ENCODE data around the gene DCLK1. TPM values are rescaled to one million over a fixed set of nuclear protein-coding genes. Genes with fewer than 3 reads are reported as not detected.

DCLK1 gene
- total RNA-seq, 1 donor from 2014 or later = 22.6 TPM

DNA sequence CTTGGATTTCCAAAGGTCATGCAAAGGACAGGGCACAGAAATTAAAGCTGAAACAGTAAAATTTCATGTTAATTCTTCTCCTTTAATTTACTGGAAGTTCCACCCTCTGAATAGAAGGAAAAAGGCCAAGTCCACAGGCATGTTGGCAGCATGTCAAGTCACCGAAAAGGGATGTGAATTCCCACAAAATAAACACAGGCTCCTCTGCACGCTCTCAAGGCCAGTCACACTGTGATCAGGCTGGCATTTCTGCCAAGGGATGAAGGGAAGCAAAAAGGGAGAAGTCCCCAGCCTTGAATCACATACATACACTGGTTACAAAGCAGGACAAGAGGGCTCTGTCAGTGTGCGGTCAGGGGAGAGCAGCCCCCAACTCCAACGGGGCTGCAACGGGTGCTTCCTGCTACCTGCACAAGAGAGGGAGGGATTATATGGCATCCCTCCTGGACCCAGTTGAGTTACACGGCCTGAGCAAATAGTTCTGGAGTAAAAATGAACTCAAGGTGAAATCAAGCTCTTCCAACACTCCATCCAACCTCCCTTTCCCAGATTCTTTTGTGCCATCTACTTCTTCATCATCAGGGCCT is 6.9 kb downstream of the DCLK1 start:
- Histone ChIP-seq H3K27me3 (no peaks in the 10 kb centered on the region), H3K4me3 (no peak overlapping the region), H3K36me3 (no peaks in the 10 kb centered on the region), H3K4me1 (no peaks in the 10 kb centered on the region), H3K9me3 (no peaks in the 10 kb centered on the region), H3K27ac (no peak overlapping the region)
- no peak for DNase-seq (ENCODE audit: low spot score in 2 of 2)
- intact Hi-C loops (cut with DNase I) = no loop called here
- TF ChIP-seq, protein P1, sequence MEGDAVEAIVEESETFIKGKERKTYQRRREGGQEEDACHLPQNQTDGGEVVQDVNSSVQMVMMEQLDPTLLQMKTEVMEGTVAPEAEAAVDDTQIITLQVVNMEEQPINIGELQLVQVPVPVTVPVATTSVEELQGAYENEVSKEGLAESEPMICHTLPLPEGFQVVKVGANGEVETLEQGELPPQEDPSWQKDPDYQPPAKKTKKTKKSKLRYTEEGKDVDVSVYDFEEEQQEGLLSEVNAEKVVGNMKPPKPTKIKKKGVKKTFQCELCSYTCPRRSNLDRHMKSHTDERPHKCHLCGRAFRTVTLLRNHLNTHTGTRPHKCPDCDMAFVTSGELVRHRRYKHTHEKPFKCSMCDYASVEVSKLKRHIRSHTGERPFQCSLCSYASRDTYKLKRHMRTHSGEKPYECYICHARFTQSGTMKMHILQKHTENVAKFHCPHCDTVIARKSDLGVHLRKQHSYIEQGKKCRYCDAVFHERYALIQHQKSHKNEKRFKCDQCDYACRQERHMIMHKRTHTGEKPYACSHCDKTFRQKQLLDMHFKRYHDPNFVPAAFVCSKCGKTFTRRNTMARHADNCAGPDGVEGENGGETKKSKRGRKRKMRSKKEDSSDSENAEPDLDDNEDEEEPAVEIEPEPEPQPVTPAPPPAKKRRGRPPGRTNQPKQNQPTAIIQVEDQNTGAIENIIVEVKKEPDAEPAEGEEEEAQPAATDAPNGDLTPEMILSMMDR (IDR thresholded peaks at IDR 0.05) = no peak

GRCh38 chr13:36115306-36115705 is 15.9 kb downstream of the DCLK1 start:
- Histone ChIP-seq H3K4me1 (no peaks in the 10 kb centered on the region), H3K27ac (no peak overlapping the region), H3K36me3 (no peaks in the 10 kb centered on the region), H3K27me3 (no peaks in the 10 kb centered on the region), H3K4me3 (no peak overlapping the region), H3K9me3 (no peaks in the 10 kb centered on the region)
- intact Hi-C loops (cut with DNase I) = no loop called here
- no peak for DNase-seq (ENCODE audit: low spot score in 2 of 2)
- TF ChIP-seq, protein P1 (IDR thresholded peaks at IDR 0.05) = no peak

- no peak for DNase-seq (ENCODE audit: low spot score in 2 of 2)
- H3K9me3 ChIP-seq = no peaks in the 10 kb centered on the region
- intact Hi-C loops (cut with DNase I) = no loop called here
- no peaks in the 10 kb centered on the region for H3K4me1 ChIP-seq
- TF ChIP-seq, protein P1 (IDR thresholded peaks at IDR 0.05) = no peak
- no peaks in the 10 kb centered on the region for H3K36me3 ChIP-seq
- H3K4me3 ChIP-seq = no peak overlapping the region
- H3K27ac ChIP-seq = no peak overlapping the region
- no peaks in the 10 kb centered on the region for H3K27me3 ChIP-seq
These were observed 16.9 kb downstream of the DCLK1 start for GRCh38 chr13:36114233-36114632.

DNA sequence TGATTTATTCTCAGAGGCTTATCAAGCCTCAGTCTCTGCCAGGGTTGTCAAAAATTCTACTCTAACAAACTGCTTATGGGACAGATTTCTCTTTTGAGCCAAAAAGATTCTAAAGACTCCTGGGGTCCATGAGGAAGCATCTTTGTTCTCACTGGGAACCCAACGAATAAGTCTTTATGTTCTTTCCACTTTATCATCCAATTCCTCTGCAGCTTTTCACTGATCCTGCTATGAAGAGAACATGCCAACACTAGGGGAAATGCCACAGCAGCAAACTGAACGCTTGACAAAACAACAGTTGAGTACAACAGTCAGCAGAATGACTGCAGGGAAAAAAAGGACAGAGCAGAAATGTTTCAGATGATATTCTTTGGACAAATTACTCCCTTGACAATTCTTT is 22.2 kb downstream of the DCLK1 start:
- TF ChIP-seq, protein P1 (IDR thresholded peaks at IDR 0.05) = no peak
- no peaks in the 10 kb centered on the region for H3K27me3 ChIP-seq
- no peak overlapping the region for H3K27ac ChIP-seq
- intact Hi-C loops (cut with DNase I) = no loop called here
- H3K9me3 ChIP-seq = no peaks in the 10 kb centered on the region
- no peak for DNase-seq (ENCODE audit: low spot score in 2 of 2)
- no peak overlapping the region for H3K4me3 ChIP-seq
- no peaks in the 10 kb centered on the region for H3K36me3 ChIP-seq
- H3K4me1 ChIP-seq = no peaks in the 10 kb centered on the region

DNA sequence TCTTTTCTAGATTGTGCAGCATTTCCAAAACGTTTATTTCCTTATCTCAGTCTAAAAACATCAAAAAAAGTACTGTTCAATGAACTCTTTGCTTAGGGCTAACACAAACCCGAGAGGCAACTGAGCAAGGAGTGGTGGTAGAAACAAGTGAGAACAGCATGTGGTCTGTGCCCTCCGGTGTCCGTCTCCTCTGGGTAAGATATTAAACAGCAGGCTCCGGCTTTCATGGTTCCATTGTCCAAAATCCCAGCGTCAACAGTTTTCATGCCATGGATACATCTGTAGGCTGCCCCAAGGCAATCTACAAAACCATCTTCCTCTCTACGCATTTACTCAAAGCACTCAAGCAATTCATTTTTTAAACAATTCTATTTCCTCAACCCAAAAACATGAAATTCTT is 22.8 kb downstream of the DCLK1 start:
- no peak for DNase-seq (ENCODE audit: low spot score in 2 of 2)
- Histone ChIP-seq H3K36me3 (no peaks in the 10 kb centered on the region), H3K4me3 (no peak overlapping the region), H3K27ac (no peak overlapping the region), H3K9me3 (no peaks in the 10 kb centered on the region), H3K27me3 (no peaks in the 10 kb centered on the region), H3K4me1 (no peaks in the 10 kb centered on the region)
- intact Hi-C loops (cut with DNase I) = no loop called here
- TF ChIP-seq, protein P1 (IDR thresholded peaks at IDR 0.05) = no peak

DNA sequence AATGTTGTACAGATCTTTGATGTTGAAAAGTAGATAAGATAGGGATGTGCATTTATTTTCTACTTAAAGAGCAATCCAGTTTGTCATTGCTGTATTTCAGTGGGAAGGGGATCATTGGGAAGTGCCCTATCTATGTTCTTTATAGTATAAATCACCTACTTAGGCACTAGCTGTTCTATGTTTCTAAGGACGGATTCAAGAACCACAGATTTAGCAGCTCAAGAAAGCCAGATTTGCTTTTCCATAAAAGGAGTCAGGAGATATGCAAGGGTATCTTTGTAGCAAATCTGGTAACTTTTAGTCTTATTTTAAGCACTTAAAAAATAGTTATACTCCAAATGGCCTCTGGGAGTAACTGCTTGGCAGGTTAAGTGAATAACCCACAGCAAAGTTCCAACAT is 23.7 kb downstream of the DCLK1 start:
- TF ChIP-seq, protein P1 (IDR thresholded peaks at IDR 0.05) = no peak
- intact Hi-C loops (cut with DNase I) = no loop called here
- Histone ChIP-seq H3K27ac (no peak overlapping the region), H3K36me3 (no peaks in the 10 kb centered on the region), H3K9me3 (no peaks in the 10 kb centered on the region), H3K4me3 (no peak overlapping the region), H3K4me1 (no peaks in the 10 kb centered on the region), H3K27me3 (no peaks in the 10 kb centered on the region)
- DNase-seq (ENCODE audit: low spot score in 2 of 2) = no peak

Measured in ascending aorta (tissue), 2 donors.